Endometrial microvascular endothelial cells (primary cell): ENCODE measurements around the gene CELF4. TPM values are rescaled to one million over a fixed set of nuclear protein-coding genes. Genes with fewer than 3 reads are reported as not detected.

ENCODE experiments used
- in situ Hi-C: cut with HindIII; loops from 2 replicates; pipeline ENCODE4 v1.10.0; 2017; ENCODE audit warnings: low sequenced_read_pairs, low pct_unique_long_range_greater_than_20kb; ENCODE audit errors: inconsistent ontology term
- total RNA-seq: library from RNA; depleted of rRNA; stranded (reverse); fragments of >200 nt; gene quantifications from one replicate; pipeline ENCODE4 v1.2.3, GENCODE V29; 2015; ENCODE audit errors: inconsistent ontology term

The CELF4 gene
- total RNA-seq, 1 donor from 2014 or later: not detected

DNA sequence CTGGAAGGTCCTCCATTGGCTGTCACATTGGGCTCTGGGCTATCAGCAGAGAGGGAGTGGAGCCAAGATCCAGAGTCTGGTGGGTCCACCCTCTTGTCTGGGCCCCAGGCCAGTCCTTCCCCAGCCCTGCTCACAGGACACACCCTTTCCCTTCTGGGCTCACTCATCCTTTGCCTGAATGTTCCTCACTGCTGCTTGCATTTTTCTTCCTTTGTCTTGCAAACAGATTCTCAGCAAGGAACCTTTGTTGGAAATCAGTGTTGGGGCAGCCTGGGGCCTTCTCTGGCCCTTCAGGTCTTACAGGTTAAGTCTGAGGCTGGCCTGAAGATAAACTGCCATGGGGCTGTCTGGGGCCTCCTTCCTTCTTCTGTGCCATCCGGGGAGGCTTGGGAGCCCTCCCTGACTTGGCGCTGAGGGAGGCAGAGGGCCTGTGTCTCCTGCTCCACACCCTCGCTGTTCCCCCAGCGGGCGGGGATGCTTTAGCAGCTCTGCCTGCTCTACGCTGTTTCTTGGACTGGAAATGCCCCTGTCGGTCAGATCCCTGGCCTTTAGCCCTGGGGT, 11.5 kb upstream of the CELF4 start:
- in situ Hi-C loops: no loop called here

DNA sequence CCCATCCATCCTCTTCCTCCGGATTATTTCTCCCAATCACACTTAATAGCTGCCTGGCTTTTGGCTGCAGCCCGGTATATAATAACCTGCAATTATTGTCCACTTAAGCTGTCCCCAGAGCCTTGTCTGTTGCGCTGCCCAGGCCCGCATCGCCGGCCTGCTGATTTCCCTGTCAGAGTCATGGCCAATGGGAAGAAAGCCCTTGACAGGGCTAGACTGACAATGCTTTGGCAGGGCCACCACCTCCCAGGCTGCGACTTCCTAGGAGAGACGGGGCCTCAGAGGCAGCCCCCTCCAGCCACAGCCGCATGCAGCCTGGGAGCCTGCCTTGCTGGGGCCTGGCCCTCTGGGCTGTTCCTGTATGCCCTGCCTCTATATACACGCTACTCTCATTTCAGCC, 10.0 kb upstream of the CELF4 start:
- in situ Hi-C loops: no loop called here

DNA sequence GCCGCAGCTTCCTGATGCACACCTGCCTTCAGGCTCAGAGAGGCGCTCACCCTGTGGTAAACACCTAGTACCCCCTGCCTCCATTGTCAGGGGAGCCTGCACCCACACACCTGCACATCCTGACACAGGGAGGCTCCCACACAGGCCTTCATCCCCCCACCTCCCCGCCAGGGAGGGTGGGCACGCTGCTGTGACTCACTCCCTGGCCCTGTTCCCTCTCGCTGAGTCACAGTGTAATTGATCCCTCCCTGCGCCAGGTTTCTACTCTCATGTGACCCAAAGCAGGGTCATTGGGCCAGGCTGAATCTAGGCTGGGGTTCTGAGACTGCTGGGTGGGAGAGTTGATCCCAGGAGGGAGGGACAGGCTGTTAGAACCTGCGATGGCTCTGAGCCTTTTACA, 8.5 kb upstream of the CELF4 start:
- in situ Hi-C loops: no loop called here

DNA sequence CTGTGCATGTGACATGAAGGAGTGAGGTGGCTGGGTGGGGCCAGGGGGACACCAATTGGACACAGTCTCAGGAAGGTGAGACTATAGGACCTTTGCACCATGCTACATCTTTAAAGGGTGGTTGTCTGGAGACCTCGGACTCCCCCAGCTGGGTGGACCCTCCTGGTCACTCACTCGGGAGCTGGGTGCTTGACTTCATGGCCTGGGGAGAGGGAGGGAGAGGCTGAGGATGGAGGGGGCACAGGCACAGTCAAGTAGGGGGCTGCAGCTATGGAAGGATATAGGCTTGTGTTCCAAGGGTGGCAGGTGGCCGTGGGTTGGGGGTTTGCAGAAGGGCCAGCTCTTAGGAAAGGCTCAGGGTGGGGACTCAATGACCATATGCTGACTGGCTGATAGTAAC, 7.1 kb upstream of the CELF4 start:
- in situ Hi-C loops: no loop called here

DNA sequence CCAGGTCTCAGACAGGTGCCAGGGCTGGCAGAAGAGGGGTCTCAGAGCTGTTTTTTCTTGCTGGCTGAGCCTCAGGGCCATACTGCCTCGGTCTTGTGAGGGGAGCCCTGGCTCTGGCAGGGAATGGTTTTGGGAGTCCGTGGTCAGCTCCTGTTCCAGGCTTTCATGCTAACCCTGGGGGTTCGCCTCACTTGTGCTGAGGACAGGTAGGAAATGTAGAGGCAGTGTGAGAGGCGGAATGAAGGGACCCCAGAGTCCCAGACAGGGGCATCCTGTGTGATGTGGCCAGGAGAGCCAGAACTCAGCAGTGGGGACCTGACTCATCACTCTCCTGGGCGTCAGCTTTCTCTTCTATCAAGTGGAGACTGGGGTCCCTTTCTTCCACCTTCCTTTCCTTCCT, 5.7 kb upstream of the CELF4 start:
- in situ Hi-C loops: no loop called here

DNA sequence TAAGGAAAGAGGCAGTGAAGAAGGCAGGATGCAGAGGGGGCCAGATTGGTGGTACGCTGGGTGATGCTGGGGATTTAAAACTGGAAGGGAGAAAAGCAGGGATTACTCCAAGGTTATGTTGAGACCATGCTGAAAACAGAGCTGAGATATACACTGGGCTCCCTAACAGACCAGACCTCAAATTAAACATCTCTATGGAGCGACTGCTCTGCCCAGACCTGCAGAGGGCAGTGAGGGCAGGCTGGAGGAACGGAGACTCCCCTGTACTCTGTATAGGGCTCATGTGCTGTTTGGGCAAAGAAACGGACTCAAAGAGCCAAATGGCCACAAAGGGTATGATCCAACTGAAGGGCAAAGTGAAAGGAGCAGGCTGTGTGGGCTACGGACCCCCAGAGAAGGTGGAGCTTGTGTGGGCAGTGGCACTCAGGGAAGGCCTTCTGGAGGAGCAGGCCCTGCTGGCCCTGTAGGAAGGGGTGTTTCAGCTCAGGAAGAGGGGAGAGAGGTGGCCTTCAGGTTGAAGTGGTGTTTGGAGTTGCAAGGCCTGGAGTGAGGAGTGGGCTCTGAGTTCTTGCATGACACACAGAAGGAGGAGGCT, 4.8 kb upstream of the CELF4 start:
- in situ Hi-C loops: no loop called here

DNA sequence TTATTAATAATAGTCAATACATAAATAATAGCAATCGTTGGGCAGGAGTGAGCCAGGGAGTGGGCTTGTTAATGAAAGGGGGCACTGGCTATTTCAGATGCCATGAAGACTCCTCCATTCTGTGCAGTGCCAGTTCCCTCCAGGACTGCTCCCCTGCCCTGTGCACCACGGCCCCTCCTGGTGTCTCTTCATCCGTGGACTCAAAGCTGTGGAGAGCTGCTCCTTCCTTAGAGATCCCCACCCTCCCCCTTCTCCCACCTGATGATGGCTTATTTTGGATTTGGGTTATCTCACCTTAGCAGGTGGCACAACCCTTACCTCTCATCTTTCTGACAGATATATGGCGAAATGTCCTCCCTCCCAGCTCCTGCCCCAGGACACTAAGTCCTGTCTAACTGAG, 3.1 kb upstream of the CELF4 start:
- in situ Hi-C loops: no loop called here

DNA sequence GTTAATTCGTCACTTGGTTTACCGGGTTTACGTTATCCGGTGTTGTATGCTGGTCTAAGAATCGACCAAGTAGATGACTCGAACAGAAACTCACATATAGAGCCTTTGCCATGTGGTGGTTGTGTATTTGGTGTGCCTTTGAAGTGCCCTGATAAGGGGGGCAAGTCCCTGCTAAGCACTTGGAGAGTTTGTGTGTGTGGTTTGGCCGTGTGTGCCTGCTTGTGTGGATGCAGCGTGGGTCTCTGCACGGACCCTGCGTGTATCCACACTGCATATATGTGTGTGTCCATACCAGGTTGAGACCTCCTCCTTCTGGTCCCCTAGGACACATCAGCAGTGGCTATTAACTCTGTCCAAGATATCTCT, 2.4 kb upstream of the CELF4 start:
- in situ Hi-C loops: no loop called here

DNA sequence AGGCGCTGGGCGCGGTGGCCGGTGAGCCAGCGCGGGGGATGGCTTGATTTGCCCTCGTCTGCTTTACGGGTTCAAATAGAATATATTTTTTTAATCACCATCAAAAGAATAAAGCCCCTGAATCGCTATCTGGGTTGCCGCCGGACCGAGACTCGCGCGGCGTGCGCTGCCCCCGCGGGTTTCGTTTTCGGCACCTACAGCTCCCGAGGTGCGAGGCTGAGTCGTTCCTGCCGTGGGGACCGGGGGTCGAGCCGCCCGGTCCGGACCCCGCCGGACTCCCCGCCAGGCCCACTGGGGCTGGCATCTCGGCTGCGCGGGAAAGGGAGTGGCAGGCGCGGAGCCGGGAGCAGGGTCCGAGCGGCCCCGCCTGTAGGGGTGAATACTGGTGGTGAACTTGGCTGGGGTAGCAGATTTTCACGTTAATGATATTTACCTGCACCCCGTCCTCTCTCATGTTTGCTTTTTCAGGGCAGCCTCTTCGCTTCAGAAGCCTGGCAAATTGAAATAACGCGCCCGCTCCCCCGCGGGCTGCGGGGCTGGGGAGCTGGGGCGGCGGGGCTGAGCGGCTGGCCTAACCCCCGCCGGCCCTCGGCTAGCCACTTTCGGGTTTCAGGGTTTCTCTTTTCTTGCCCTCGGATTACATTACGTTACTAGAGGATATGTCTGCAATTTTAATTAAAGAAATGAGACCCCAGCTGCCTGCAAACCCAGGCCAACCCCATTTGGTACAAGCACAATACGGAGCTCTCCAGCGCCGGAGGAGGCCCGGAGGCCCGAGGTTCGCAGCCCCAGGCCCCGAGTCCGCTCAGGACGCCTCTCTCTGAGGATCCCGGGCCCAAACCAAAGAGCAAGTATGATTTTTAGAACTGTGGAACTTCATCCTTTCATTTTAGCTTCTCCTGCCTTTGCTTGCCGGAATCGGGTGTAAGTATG, 1.7 kb upstream of the CELF4 start:
- in situ Hi-C loops: no loop called here

DNA sequence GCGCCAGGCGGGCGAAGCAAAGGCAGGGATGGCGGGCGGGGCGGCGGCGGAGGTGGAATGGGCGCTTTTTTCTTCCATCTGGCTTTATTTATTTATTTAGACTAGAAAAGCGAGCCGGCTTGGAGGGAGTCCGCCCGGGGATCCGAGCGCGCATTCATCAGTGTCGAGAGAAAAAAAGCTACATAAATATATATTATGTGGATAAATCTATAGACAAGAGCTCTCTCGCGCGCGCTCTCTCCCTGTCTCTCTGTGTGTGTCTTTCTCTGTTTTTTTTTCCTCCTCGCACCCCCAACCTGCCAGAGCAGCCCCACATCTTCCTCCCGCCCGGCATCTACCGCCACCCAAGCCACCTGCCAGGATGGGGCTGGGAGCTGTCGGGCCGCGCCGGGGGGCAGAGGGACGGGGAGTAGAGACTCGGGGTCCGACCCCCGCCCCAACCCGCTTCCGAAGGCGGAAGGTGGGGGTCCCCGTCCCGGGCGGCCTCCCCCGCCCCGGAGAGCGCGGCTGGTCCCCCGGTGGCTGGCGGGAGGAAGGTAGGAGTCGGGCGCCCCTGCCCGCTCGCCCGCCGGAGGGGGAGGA, 972 bp upstream of the CELF4 start:
- in situ Hi-C loops: no loop called here

DNA sequence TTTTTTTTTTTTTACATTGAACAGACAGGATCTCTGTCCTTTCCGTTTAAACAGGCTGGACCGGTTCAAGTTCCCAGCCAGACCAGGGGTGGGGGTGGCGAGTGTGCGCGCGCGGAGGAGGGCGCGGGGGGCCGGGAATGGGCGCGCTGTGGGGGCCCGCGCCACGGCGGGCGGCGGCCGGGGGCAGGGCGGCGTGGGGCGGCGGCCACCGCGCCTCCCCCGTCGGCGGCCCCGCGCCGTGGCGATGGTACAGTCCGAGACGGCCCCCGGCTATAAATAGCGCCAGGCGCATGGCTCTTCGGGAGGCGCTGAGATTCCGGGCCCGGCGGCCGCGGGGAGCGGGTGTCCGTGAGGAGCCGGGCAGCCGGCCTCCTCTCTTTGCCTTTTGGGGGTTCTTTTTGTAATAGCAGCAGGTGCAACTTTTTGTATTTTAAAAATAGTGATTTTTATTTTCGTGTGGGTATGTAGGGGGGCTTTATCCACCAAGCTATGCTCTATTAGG, 430 bp upstream of the CELF4 start:
- in situ Hi-C loops: no loop called here

DNA sequence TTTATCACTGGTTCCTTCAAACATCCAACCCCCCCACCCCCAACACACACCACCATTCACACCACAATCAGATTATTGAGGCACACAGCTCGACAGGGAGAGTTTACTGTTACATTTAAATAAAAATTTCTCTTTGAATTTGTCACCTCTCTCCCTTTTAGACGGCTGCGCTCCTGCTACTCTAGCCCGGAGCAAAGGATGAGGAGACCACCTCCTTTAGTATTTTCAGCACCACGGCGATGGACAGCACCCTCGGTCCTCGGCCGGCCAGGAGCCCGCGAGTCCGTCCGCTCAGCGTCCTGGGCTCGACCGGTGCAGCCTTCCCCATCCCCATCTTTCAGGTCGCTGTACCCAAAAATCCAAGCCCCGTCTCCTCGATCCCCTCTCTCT, 892 bp downstream of the CELF4 start:
- in situ Hi-C loops: no loop called here

DNA sequence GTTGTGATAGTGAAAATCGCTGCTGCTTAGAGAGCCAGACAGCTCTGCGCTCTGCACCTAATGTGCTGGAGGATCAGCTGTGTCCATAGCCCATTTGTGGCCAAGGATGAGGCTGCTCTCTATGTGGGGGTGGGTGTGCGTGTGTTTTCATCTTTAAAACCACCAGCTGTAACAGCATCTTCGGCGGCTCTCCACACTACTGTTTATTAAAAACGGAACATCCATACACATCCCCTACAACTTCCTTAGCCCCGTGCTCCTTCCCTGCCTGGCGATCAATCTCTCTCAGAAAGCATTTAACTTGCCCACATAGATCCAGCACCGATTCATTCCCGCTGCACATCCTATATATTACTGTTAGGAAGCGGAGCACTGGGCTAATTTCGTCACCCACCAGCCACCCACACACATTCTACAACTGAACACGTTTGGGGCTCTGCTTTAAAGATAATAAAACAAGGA, 1.6 kb downstream of the CELF4 start:
- in situ Hi-C loops: no loop called here

DNA sequence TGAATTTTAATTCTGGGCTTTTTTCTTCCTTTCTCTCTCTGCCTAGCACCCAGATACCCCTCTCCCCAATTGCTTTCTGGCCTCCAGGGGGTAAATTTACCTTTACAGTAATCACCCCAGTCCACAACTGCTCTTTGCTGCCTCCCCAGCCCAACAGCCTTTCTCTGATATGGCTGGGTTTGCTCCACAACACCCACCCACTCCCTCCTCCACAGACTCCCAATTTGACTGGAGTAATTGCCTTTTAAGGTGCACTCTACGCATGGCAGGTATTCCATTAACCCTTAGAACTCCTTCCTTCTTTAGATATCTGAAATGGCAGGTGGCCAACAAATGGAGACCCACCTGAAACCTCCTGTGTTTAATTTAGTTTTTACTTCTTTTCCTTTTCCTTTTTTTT, 3.6 kb downstream of the CELF4 start:
- in situ Hi-C loops: no loop called here

DNA sequence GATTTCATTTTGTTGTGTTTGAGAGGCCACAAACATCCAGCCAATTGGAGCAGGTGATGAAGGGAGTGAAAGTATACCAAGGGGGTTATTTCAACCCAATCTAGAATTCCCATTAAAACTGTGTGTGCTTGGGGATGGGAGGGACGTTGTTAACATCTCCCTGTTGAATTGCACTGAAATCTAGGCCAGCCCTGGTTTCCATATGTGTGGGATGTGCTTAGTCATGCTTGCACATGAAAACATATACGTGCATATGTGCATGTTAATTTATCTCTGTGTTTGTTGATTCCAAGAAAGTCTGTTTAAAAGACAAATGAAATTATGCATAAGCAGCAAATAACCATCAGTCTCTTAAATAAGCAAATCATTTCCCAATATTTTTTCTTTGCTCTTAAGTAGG, 5.6 kb downstream of the CELF4 start:
- in situ Hi-C loops: no loop called here

DNA sequence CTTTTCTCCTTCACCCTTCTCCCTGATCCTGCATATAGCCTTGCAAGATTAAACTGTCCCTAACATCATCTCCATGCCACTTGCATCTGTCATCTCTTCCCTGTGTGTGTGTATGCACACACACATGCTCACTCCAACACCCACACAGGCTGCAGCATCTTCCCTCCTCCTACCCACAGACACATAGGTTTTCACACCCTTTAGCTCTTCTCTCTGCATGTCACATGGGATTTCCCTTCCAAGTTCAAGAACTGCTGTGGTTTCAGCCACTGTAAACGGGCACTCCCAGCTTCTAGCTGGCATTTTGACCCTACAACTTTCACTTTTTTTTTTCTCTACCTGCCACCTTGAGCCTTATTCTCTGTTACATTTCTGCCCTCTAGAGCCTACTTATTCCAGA, 6.4 kb downstream of the CELF4 start:
- in situ Hi-C loops: no loop called here

DNA sequence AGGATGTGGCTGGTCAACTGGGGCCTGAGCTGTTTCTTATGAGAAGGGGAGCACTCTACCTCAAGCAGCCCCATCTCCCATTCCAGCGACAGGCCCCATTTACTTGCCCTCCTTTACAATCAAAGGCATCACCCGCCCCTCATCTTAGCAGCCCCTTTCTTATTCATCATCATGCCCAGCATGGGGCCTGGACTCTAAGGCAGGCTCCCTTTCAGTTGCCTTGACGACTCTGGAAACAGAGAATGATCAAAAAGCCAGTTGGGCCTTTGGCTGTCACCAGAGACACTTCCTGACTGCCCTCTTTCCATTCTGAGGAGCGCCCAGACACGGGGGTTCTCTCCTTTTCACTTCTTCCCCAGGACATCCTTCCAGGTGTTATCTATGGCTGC, 11.2 kb downstream of the CELF4 start:
- in situ Hi-C loops: no loop called here

DNA sequence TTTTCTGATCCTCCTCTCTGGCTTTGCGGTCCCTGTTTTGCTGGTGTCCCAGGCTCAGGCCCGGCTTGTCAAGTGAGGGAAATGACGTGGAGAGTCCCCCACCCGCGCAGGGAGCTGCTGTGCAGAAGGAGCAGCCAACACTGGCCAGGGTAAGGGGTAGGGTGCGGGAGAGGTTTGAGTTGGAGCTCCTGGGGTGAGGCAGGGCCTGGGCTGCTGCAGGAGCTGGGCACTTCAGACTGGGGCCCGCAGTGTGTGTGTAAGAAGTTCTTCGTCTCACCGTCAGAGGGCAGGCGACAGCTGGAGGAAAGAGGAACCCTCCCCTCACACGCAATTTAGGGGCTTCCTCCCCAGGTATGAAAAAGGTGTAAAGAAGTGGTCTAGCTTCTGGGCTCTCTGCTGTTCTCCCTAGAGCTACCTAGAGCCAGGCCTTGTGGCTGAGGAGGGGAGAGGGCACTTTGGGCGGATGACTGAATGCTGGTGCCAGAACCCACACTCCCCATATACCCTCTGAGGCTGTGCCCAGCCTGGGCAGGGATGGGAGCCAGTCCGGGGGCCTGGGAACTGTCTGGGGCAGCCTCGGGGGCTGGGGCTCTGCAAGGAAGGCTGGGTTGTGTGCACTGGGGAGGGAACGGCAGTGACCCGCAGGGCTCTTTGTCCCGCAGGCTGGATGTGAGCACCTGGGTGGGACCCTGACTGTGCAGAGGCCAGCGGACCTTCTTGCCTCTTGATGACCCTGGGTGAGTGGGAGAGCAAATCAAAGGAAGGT, 11.8 kb downstream of the CELF4 start:
- in situ Hi-C loops: no loop called here

DNA sequence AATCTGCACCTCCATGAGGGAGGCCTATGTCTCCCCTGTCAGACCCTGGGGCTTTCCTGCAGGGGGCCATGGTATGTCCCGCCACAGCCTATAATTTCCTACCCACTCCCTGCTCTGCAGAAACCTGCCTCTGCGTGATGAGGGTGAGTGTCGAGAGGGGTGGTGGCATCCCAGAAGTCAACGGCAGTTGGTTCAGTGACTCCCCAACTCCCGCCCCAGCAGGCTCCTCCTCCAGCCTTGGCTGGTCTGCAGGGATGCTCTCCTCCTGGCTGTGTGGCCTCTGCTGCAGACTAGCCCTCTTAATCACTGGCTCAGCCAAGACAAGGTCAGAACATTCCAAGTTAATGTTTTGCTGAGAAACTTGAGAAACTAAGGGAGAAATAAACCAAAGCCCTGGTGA, 13.3 kb downstream of the CELF4 start:
- in situ Hi-C loops: no loop called here
